ENCODE measurements around the gene PRICKLE2.

Gene PRICKLE2

GRCh38 chr3:64220161-64220914 is 4.9 kb downstream of the PRICKLE2 start:
- DNase-seq (ENCODE audit: low read depth): no peak

GRCh38 chr3:64218746-64219145 is 6.5 kb downstream of the PRICKLE2 start:
- DNase-seq (ENCODE audit: low read depth): no peak

- DNase-seq (ENCODE audit: low read depth): no peak
These were observed 6.9 kb downstream of the PRICKLE2 start for GRCh38 chr3:64218329-64218728.

- no peak for DNase-seq (ENCODE audit: low read depth)
These were observed 8.8 kb downstream of the PRICKLE2 start for GRCh38 chr3:64216274-64217147.

GRCh38 chr3:64215559-64215958 is 9.7 kb downstream of the PRICKLE2 start:
- no peak for DNase-seq (ENCODE audit: low read depth)

- DNase-seq (ENCODE audit: low read depth): no peak
These were observed 10.2 kb downstream of the PRICKLE2 start for GRCh38 chr3:64215103-64215502.

GRCh38 chr3:64214381-64215018 is 10.8 kb downstream of the PRICKLE2 start:
- no peak for DNase-seq (ENCODE audit: low read depth)

- DNase-seq (ENCODE audit: low read depth): no peak
These were observed 11.3 kb downstream of the PRICKLE2 start for GRCh38 chr3:64213962-64214379.

GRCh38 chr3:64213224-64213878 is 11.9 kb downstream of the PRICKLE2 start:
- DNase-seq (ENCODE audit: low read depth): no peak

GRCh38 chr3:64209866-64210621 is 15.2 kb downstream of the PRICKLE2 start:
- DNase-seq (ENCODE audit: low read depth): no peak

GRCh38 chr3:64207289-64208080 is 17.8 kb downstream of the PRICKLE2 start:
- DNase-seq (ENCODE audit: low read depth): no peak

GRCh38 chr3:64203969-64204908 is 21.0 kb downstream of the PRICKLE2 start:
- DNase-seq (ENCODE audit: low read depth): no peak

- DNase-seq (ENCODE audit: low read depth): no peak
These were observed 22.1 kb downstream of the PRICKLE2 start for GRCh38 chr3:64203216-64203615.

- no peak for DNase-seq (ENCODE audit: low read depth)
These were observed 25.3 kb downstream of the PRICKLE2 start for GRCh38 chr3:64199932-64200331.

- DNase-seq (ENCODE audit: low read depth): no peak
These were observed 28.9 kb downstream of the PRICKLE2 start for GRCh38 chr3:64196236-64196929.

GRCh38 chr3:64195789-64196188 is 29.5 kb downstream of the PRICKLE2 start:
- no peak for DNase-seq (ENCODE audit: low read depth)

GRCh38 chr3:64191822-64192221 is 33.4 kb downstream of the PRICKLE2 start:
- DNase-seq (ENCODE audit: low read depth): no peak

Data from stimulated activated CD8-positive, alpha-beta memory T cell treated with anti-CD3 and anti-CD28 coated beads, Interleukin-15, amount 100 ng/mL, for 1 hour (primary cell).